Measurements from ENCODE around the gene RHOG.
A peak's percentile ranks its signal among the peaks of the same experiment; 100 is the strongest.

Gene RHOG

DNA sequence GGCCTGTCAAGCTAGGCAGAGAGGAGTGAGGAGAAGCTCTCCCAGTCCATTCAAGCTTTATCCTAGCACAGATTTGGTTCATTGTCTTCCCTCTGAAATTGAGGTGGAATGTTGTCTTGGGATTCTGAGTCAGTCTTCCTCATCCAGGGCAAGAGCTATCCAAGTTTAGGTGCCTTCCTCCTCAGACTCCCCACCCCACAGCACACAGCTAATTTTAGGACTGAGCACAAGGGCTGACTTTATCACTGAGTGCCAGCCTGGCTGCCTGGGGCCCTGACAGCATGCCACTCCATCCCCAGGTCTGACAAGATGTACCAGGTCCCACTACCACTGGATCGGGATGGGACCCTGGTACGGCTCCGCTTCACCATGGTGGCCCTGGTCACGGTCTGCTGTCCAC, 29.8 kb downstream of the RHOG start:
- H3K4me3 ChIP-seq (ENCODE audit: control insufficient read depth, low read depth, low read length) = no peak overlapping the region
- DNase-seq (ENCODE audit: low read depth) = no peak
- TF ChIP-seq, protein P1, sequence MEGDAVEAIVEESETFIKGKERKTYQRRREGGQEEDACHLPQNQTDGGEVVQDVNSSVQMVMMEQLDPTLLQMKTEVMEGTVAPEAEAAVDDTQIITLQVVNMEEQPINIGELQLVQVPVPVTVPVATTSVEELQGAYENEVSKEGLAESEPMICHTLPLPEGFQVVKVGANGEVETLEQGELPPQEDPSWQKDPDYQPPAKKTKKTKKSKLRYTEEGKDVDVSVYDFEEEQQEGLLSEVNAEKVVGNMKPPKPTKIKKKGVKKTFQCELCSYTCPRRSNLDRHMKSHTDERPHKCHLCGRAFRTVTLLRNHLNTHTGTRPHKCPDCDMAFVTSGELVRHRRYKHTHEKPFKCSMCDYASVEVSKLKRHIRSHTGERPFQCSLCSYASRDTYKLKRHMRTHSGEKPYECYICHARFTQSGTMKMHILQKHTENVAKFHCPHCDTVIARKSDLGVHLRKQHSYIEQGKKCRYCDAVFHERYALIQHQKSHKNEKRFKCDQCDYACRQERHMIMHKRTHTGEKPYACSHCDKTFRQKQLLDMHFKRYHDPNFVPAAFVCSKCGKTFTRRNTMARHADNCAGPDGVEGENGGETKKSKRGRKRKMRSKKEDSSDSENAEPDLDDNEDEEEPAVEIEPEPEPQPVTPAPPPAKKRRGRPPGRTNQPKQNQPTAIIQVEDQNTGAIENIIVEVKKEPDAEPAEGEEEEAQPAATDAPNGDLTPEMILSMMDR (conservative IDR thresholded peaks at IDR 0.05; ENCODE audit: control insufficient read depth, insufficient read depth, low read depth, low read length) = no peak

DNA sequence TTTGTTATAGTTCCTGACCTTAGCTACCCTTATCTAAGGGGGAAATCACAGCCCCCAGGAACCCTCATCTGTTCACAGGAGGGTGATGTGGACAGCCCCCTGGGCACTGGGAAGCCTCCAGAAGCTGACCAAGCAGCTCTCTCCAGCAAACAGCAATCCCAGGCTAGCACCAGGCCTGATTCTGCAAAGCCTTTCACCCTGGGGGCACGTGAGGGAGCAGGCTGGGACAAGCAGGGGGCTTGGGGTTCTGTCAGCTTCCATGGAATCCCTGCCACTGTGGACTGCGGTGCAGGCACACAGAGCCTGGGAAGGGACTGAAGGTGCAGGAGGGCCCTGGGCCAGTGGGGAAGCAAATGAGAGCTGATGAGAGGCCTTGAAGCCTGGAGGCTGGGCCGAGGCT, 30.3 kb downstream of the RHOG start:
- no peak overlapping the region for H3K4me3 ChIP-seq (ENCODE audit: control insufficient read depth, low read depth, low read length)
- TF ChIP-seq, protein P1 (conservative IDR thresholded peaks at IDR 0.05; ENCODE audit: control insufficient read depth, insufficient read depth, low read depth, low read length) = no peak
- no peak for DNase-seq (ENCODE audit: low read depth)

DNA sequence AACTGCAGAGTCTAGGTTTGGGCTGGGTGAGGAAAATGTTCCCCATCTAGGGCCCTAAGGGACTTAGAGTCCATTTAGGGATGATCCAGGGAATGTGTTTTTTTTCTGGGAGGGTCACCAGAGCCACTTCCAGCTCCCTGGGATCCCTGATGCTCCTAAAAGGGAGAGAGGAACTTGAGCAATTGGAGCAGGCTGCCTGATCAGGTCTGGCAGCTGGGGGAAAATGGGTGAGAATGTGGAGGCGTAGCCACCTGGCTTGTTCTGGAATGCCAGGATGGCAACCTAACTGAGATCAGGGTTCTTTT, 31.2 kb downstream of the RHOG start:
- H3K4me3 ChIP-seq (ENCODE audit: control insufficient read depth, low read depth, low read length) = no peak overlapping the region
- TF ChIP-seq, protein P1 (conservative IDR thresholded peaks at IDR 0.05; ENCODE audit: control insufficient read depth, insufficient read depth, low read depth, low read length) = no peak
- DNase-seq (ENCODE audit: low read depth) = no peak

DNA sequence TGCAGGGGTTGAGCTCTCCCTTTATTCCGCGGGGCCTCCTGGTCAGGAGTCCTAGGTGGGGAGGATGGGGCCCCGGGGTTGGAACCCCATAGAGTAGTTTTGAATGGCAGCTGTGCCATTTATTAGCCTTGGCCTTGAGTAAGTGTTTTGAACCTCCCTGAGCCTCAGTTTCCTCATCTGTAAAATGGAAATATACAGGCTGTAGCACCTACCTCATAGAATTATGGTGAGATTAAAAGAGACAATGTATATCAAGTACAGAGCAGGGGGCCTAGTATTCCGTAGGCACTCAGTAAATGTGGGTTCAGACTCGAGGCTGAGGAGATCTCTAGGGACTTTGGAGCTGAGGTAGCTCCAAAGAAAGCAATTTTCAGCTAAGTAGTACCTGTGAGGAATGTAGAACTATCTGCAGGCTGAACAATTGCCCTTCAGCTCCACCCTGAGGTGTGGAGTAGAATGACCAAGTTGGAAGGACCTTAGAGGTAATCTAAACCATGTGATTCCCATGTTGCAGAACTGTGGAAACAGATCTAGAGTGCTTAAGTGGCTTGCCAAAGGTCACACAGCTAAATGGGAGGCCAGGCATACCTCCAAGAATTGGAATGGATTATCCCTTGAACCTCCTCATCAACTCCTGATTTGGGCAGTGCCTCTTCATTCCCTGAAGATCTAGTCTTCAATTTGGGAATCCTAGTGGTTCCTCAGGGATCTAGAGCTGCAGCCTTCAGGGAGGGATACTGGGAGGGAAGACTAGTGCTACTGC, 31.7 kb downstream of the RHOG start:
- DNase-seq (ENCODE audit: low read depth) = peak; percentile 69
- H3K4me3 ChIP-seq (ENCODE audit: control insufficient read depth, low read depth, low read length) = peak overlapping the region; percentile 83
- TF ChIP-seq, protein P1 (conservative IDR thresholded peaks at IDR 0.05; ENCODE audit: control insufficient read depth, insufficient read depth, low read depth, low read length) = peak; percentile 56

DNA sequence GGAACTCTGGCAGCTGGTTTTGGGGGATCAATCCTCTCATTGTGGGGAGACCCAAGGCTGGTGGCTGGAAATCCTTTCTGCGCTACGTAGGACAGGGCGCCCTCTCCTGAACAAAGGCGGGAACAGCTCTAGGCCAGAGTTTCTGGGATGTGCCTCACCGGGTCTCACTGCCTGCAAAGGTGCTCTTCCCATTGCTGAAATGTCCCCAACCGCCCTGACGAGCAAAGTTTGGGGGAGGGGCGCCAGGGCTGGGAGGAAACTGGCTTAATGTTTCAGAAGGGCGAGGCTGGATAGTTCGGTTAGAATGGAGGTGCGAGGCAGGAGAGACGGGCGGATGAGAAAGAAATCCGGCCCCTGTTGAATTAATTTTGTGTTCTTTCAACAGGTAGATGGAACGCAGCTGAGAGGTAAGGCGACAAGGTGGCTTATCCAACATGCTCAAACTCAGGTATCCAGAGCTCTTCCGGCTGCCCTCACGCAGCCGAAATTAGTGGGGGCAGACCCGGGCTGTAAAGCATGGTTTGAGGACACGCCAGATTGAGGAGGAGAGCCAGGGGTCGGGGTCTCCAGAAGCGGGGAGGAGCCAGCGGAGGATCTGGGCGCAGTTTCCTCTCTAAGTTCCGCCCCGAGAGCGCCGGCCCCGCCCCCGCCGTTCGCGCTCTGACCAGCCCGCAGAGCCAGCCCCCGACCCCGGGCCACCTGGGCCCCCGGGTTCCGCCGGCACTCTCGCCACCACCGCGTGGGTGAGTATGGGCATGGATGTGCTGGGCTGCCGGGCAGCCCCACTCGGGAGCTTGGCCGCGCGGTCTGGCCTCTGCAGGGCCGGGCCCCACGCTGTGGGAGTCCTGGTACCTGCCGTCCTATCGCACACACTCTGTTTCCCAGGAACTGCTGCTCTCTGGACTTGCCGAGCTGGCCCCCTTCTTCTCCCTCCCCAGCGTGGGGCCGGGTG, 32.6 kb downstream of the RHOG start, which contains the start of gene PGAP2:
Gene PGAP2 (plus strand): TSS at position 652 of the 952 bp plus-strand sequence. CDS start 2,700 bp downstream, outside the sequence.
- peak within 1 kb of the TSS; percentile 83 for H3K4me3 ChIP-seq (ENCODE audit: control insufficient read depth, low read depth, low read length)
- peak; percentile 47 for DNase-seq (ENCODE audit: low read depth)
- TF ChIP-seq, protein P1 (conservative IDR thresholded peaks at IDR 0.05; ENCODE audit: control insufficient read depth, insufficient read depth, low read depth, low read length) = peak; percentile 80

DNA sequence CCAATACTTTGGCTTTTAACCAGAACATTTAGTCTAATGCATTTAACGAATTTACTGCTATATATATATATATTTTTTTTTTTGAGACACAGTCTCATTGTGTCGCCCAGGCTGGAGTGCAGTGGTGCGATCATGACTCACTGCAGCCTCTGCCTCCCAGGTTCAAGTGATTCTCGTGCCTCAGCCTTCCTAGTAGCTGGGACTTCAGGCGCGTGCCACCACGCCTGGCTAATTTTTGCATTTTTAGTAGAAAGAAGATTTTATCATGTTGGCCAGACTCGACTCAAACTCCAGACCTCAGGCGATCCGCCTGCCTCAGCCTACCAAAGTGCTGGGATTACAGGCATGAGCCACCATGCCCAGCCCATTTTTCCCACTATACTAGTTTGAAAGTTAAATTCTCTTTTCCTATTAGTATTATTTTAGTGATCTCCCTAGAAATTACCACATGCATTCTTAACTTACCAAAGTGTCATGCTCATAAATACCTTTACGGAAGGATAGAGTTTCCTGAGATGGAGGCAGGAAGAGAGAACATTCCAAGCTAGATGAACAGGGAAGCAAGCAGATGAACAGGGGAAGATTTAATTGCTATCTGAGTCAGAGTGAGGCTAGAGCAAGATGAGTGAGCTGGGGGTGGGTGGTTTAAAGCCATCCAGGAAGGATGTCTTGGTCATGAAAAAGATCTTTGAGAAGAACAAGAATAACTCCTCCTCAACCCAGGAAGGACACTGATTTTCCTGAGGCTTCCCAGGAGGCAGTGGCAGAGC, 36.8 kb downstream of the RHOG start:
- H3K4me3 ChIP-seq (ENCODE audit: control insufficient read depth, low read depth, low read length) = no peak overlapping the region
- DNase-seq (ENCODE audit: low read depth) = peak; percentile 76
- TF ChIP-seq, protein P1 (conservative IDR thresholded peaks at IDR 0.05; ENCODE audit: control insufficient read depth, insufficient read depth, low read depth, low read length) = no peak

Measured in fibroblast of mammary gland (primary cell).